Spleen (tissue), 7 donors: ENCODE measurements around the gene CRYBG3.

Experiments
- POLR2A ChIP-seq, 3 donors: fragments of 450-650 bp; IDR thresholded peaks; one replicate each; pipeline ENCODE4 v1.5.1; 2017; ENCODE audit warnings: antibody characterized with exemption in 3 of 3, mild to moderate bottlenecking in 1 of 3
- TF ChIP-seq, protein P1 (sequence below), 11 experiments: fragments of 200-600 bp in 7 of 11; fragments of 450-650 bp in 4 of 11; sonication (generic) in 4 of 11; IDR thresholded peaks in 8 of 11; conservative IDR thresholded peaks in 3 of 11; 1 replicate in 7 of 11; 2 replicates in 4 of 11; pipeline versions ENCODE4 v1.4.0 to v1.8.0; 2016 to 2021; ENCODE audit warnings: antibody characterized with exemption in 11 of 11, inconsistent platforms in 4 of 11, mild to moderate bottlenecking in 1 of 11
- donor health status: DM: no; HTN: no; CAD: no; lungs with moderate emphysema.
- donor health status: DM: no; HTN: no; CAD: no.
- donor health status: DM: no; HTN: no; CAD: no.

DNA sequence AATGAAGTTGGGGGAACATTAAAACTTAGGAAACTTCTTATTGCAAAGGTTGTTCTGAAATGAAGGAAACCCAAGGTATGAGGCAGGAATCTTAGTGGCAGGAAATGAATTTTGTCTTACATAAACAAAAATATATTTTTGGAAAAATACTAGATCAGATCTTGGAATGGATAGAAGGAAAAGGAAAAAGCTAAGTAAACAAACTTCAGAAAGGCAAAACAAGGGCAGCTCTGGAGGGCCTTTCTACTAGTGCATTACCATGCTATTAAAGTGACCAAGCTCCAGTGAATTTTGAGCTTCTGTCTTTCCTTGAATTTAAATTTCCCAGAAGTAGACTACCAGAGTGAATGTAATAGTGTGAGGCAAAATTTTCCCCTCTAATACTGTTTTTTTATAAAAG, 43.7 kb upstream of the CRYBG3 start:
- TF ChIP-seq POLR2A (IDR thresholded peaks at IDR 0.05): no peak
- TF ChIP-seq, protein P1, sequence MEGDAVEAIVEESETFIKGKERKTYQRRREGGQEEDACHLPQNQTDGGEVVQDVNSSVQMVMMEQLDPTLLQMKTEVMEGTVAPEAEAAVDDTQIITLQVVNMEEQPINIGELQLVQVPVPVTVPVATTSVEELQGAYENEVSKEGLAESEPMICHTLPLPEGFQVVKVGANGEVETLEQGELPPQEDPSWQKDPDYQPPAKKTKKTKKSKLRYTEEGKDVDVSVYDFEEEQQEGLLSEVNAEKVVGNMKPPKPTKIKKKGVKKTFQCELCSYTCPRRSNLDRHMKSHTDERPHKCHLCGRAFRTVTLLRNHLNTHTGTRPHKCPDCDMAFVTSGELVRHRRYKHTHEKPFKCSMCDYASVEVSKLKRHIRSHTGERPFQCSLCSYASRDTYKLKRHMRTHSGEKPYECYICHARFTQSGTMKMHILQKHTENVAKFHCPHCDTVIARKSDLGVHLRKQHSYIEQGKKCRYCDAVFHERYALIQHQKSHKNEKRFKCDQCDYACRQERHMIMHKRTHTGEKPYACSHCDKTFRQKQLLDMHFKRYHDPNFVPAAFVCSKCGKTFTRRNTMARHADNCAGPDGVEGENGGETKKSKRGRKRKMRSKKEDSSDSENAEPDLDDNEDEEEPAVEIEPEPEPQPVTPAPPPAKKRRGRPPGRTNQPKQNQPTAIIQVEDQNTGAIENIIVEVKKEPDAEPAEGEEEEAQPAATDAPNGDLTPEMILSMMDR (IDR thresholded peaks at IDR 0.05 in 8 of 11, conservative IDR thresholded peaks at IDR 0.05 in 3 of 11): no peak
